NB4 (cell line): ENCODE results near the gene SULT1A1.

ENCODE experiments used
- CTCF ChIP-seq: IDR thresholded peaks from one replicate; pipeline ENCODE4 v1.5.1; 2012; ENCODE audit warnings: low read depth, low read length
- MAX ChIP-seq: IDR thresholded peaks from 2 replicates; pipeline ENCODE4 v1.6.1; 2011; ENCODE audit warnings: low read depth, low read length
- MYC ChIP-seq: IDR thresholded peaks from 2 replicates; pipeline ENCODE4 v1.6.1; 2011; ENCODE audit warnings: low read depth, low read length
- POLR2A ChIP-seq: IDR thresholded peaks from 2 replicates; pipeline ENCODE4 v1.6.1; 2011; ENCODE audit warnings: mild to moderate bottlenecking; ENCODE audit not compliant: insufficient read length; ENCODE audit errors: extremely low read depth

GRCh38 chr16:28609631-28610594, at the start of gene SULT1A1:
- TF ChIP-seq POLR2A (no peak), CTCF (no peak), MAX (no peak), MYC (no peak)
